ENCODE data around the gene TMEM135.
"Not testable (repeated sequence)": the region's sequence is repeated elsewhere in the genome, so short reads cannot be mapped to it uniquely, and the experiment has no call there.

Gene TMEM135
- total RNA-seq, result 17.6 to 21.7 reads per million in 2 experiments

- peak; percentile 81 for DNase-seq (ENCODE audit: low read depth)
Observed at GRCh38 chr11:87037450-87038234, at the start of gene TMEM135. TMEM135 (plus strand) TSS chr11:87037934; CDS start chr11:87038046, 112 bp downstream.

GRCh38 chr11:86988351-86988881 is 49.3 kb upstream of the TMEM135 start:
- no peak for DNase-seq (ENCODE audit: low read depth)

GRCh38 chr11:86990031-86990430 is 47.7 kb upstream of the TMEM135 start:
- DNase-seq (ENCODE audit: low read depth), result no peak

- DNase-seq (ENCODE audit: low read depth), result no peak
Observed at GRCh38 chr11:86990515-86990914, 47.2 kb upstream of the TMEM135 start.

- DNase-seq (ENCODE audit: low read depth), result no peak
Observed at GRCh38 chr11:86991341-86991740, 46.4 kb upstream of the TMEM135 start.

- DNase-seq (ENCODE audit: low read depth), result not testable (repeated sequence)
Observed at GRCh38 chr11:86992340-86992739, 45.4 kb upstream of the TMEM135 start.

- no peak for DNase-seq (ENCODE audit: low read depth)
Observed at GRCh38 chr11:86993031-86993430, 44.7 kb upstream of the TMEM135 start.

GRCh38 chr11:86996953-86997570 is 40.7 kb upstream of the TMEM135 start:
- no peak for DNase-seq (ENCODE audit: low read depth)

GRCh38 chr11:86999388-86999787 is 38.3 kb upstream of the TMEM135 start:
- DNase-seq (ENCODE audit: low read depth), result no peak

GRCh38 chr11:86999859-87000753 is 37.6 kb upstream of the TMEM135 start:
- no peak for DNase-seq (ENCODE audit: low read depth)

GRCh38 chr11:87002918-87003317 is 34.8 kb upstream of the TMEM135 start:
- no peak for DNase-seq (ENCODE audit: low read depth)

GRCh38 chr11:87004281-87004680 is 33.5 kb upstream of the TMEM135 start:
- not testable (repeated sequence) for DNase-seq (ENCODE audit: low read depth)

GRCh38 chr11:87005569-87005921 is 32.2 kb upstream of the TMEM135 start:
- no peak for DNase-seq (ENCODE audit: low read depth)

- DNase-seq (ENCODE audit: low read depth), result no peak
Observed at GRCh38 chr11:87006035-87006434, 31.7 kb upstream of the TMEM135 start.

- DNase-seq (ENCODE audit: low read depth), result no peak
Observed at GRCh38 chr11:87007963-87008362, 29.8 kb upstream of the TMEM135 start.

GRCh38 chr11:87012089-87012488 is 25.6 kb upstream of the TMEM135 start:
- no peak for DNase-seq (ENCODE audit: low read depth)

GRCh38 chr11:87012673-87013072 is 25.1 kb upstream of the TMEM135 start:
- DNase-seq (ENCODE audit: low read depth), result no peak

- DNase-seq (ENCODE audit: low read depth), result no peak
Observed at GRCh38 chr11:87013912-87014825, 23.6 kb upstream of the TMEM135 start.

GRCh38 chr11:87015645-87016044 is 22.1 kb upstream of the TMEM135 start:
- DNase-seq (ENCODE audit: low read depth), result no peak

GRCh38 chr11:87019613-87020271 is 18.0 kb upstream of the TMEM135 start:
- DNase-seq (ENCODE audit: low read depth), result no peak

- no peak for DNase-seq (ENCODE audit: low read depth)
Observed at GRCh38 chr11:87020336-87020735, 17.4 kb upstream of the TMEM135 start.
